ENCODE measurements around the gene DSC2. TPM values are rescaled to one million over a fixed set of nuclear protein-coding genes. Genes with fewer than 3 reads are reported as not detected.

The DSC2 gene
- total RNA-seq, 2 experiments from 2014 or later: not detected

GRCh38 chr18:31010601-31011000 is 91.6 kb downstream of the DSC2 start:
- CTCF ChIA-PET (ENCODE audit: unreplicated experiment): no interaction called here
- TF ChIP-seq, protein P1, sequence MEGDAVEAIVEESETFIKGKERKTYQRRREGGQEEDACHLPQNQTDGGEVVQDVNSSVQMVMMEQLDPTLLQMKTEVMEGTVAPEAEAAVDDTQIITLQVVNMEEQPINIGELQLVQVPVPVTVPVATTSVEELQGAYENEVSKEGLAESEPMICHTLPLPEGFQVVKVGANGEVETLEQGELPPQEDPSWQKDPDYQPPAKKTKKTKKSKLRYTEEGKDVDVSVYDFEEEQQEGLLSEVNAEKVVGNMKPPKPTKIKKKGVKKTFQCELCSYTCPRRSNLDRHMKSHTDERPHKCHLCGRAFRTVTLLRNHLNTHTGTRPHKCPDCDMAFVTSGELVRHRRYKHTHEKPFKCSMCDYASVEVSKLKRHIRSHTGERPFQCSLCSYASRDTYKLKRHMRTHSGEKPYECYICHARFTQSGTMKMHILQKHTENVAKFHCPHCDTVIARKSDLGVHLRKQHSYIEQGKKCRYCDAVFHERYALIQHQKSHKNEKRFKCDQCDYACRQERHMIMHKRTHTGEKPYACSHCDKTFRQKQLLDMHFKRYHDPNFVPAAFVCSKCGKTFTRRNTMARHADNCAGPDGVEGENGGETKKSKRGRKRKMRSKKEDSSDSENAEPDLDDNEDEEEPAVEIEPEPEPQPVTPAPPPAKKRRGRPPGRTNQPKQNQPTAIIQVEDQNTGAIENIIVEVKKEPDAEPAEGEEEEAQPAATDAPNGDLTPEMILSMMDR (conservative IDR thresholded peaks at IDR 0.05; ENCODE audit: low read length): no peak
- no peak for TF ChIP-seq EZH2phosphoT487 (IDR thresholded peaks at IDR 0.05; ENCODE audit: borderline replicate concordance, low read depth, low read length)
- Histone ChIP-seq H3K36me3 (ENCODE audit: insufficient read depth, low read length) (no peaks in the 10 kb centered on the region), H2AFZ (ENCODE audit: low read length) (no peak overlapping the region), H3K9me3 (ENCODE audit: low read length) (no peaks in the 10 kb centered on the region), H3K4me1 (ENCODE audit: insufficient read depth, low read length, poor library complexity, severe bottlenecking) (no peaks in the 10 kb centered on the region), H3K9me2 (ENCODE audit: insufficient read depth, low read length) (no peaks in the 10 kb centered on the region), H3K4me3 (ENCODE audit: low read depth, low read length, poor library complexity, severe bottlenecking) (no peak overlapping the region), H3K79me2 (ENCODE audit: insufficient read depth, low read depth, low read length) (no peaks in the 10 kb centered on the region), H4K20me1 (ENCODE audit: insufficient read depth, low read length) (no peaks in the 10 kb centered on the region), H3K27ac (ENCODE audit: low read depth, low read length, poor library complexity, severe bottlenecking) (no peak overlapping the region), H3K4me2 (ENCODE audit: low read length) (no peak overlapping the region)
- DNase-seq (ENCODE audit: low spot score): no peak
- BruUV-seq (replicated peaks): no TSS peak
- intact Hi-C loops (cut with micrococcal nuclease; ENCODE audit: unreplicated experiment): no loop called here
- POLR2A ChIA-PET: interaction anchor here (0.5 to 0.6 kb wide), 2 partner anchors 15 to 121 kb away, joined by 3 read pairs; no protein-coding TSS in a partner anchor

Other genes starting within 250 kb of the DSC2 start
- not detected in 2 replicates for gene DSC3, start 59.7 kb downstream of the DSC2 start, total RNA-seq (2014; rRNA removed; shearing (Covaris generic))
- gene DSC3, start 59.7 kb downstream of the DSC2 start, total RNA-seq (2022): not detected in 2 replicates
- gene DSC1, start 60.4 kb upstream of the DSC2 start, total RNA-seq (2014; rRNA removed; shearing (Covaris generic)): not detected in 2 replicates
- not detected in 2 replicates for gene DSC1, start 60.4 kb upstream of the DSC2 start, total RNA-seq (2022)
- not detected in 2 replicates for gene DSG1, start 215.7 kb upstream of the DSC2 start, total RNA-seq (2014; rRNA removed; shearing (Covaris generic))
- not detected in 2 replicates for gene DSG1, start 215.7 kb upstream of the DSC2 start, total RNA-seq (2022)

All from OCI-LY7 (cell line).